PFSK-1 (cell line): ENCODE measurements around the gene TAGLN2.

Experiments used
- FOXP2 ChIP-seq: optimal IDR thresholded peaks from 2 replicates; pipeline ENCODE3; 2011; ENCODE audit warnings: borderline replicate concordance, control low read depth, inconsistent platforms; ENCODE audit not compliant: insufficient read depth; ENCODE audit errors: extremely low read length, extremely low read depth
- POLR2AphosphoS5 ChIP-seq: IDR thresholded peaks from 2 replicates; pipeline ENCODE4 v1.6.1; 2012; ENCODE audit warnings: low read depth, mild to moderate bottlenecking, control low read depth, low read length, moderate library complexity
- SIN3A ChIP-seq: IDR thresholded peaks from 2 replicates; pipeline ENCODE4 v1.6.1; 2012; ENCODE audit warnings: mild to moderate bottlenecking, low read length, moderate library complexity, borderline replicate concordance; ENCODE audit not compliant: insufficient read depth
- TAF1 ChIP-seq: IDR thresholded peaks from 2 replicates; pipeline ENCODE4 v1.6.1; 2012; ENCODE audit warnings: low read length, control low read depth, borderline replicate concordance; ENCODE audit not compliant: insufficient read depth
- TF ChIP-seq, protein P1 (sequence below), 2 experiments: IDR thresholded peaks; 2 replicates each; pipeline versions ENCODE4 v1.6.1 to v1.8.0; 2011 to 2012; ENCODE audit warnings: low read depth in 2 of 2, low read length in 2 of 2, control low read depth in 1 of 2, inconsistent platforms in 1 of 2, mild to moderate bottlenecking in 1 of 2, moderate library complexity in 1 of 2; ENCODE audit not compliant: insufficient read depth in 1 of 2

The TAGLN2 gene

DNA sequence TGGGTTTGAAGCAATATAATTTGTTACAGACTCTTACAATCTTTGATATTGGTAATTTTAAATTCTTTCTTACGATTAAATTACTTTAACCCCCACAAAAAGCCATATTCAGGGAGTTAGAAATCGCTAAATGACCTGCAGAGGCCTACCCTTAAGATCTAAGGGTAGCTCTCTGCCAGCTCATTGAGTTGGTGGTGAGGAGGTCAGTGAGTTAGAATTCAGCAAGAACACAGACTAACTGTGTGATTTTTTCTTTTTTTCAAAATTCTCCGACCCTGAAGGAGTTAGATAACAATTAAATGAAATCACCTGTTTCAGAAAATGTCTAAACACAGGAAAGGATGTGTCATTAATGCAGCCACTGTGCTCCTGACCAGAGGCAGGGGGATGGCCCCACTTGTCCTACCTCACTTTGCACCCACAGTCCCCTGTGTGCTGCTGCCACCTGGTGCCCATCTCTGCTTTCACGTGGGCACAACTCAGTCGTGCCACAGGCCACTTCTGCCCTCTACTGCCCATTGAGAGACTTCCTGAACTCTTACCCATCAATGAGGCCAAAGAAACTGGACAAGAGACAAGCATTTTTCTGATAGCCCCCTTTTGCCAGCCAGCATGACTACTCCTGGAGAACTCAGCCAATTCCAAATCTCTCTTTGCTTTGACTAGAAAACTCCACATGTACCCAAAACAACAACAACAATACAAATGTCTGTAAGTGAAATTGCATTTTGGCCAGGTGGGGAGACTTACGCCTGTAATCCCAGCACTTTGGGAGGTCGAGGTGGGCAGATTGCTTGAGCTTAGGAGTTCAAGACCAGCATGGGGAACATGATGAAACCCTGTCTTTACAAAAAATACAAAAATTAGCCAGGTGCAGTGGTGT lies 33.8 kb downstream of the TAGLN2 start:
- TF ChIP-seq FOXP2 (no peak), TAF1 (no peak), POLR2AphosphoS5 (no peak), SIN3A (no peak)
- TF ChIP-seq, protein P1, sequence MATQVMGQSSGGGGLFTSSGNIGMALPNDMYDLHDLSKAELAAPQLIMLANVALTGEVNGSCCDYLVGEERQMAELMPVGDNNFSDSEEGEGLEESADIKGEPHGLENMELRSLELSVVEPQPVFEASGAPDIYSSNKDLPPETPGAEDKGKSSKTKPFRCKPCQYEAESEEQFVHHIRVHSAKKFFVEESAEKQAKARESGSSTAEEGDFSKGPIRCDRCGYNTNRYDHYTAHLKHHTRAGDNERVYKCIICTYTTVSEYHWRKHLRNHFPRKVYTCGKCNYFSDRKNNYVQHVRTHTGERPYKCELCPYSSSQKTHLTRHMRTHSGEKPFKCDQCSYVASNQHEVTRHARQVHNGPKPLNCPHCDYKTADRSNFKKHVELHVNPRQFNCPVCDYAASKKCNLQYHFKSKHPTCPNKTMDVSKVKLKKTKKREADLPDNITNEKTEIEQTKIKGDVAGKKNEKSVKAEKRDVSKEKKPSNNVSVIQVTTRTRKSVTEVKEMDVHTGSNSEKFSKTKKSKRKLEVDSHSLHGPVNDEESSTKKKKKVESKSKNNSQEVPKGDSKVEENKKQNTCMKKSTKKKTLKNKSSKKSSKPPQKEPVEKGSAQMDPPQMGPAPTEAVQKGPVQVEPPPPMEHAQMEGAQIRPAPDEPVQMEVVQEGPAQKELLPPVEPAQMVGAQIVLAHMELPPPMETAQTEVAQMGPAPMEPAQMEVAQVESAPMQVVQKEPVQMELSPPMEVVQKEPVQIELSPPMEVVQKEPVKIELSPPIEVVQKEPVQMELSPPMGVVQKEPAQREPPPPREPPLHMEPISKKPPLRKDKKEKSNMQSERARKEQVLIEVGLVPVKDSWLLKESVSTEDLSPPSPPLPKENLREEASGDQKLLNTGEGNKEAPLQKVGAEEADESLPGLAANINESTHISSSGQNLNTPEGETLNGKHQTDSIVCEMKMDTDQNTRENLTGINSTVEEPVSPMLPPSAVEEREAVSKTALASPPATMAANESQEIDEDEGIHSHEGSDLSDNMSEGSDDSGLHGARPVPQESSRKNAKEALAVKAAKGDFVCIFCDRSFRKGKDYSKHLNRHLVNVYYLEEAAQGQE (IDR thresholded peaks at IDR 0.05; ENCODE audit: insufficient read depth in 1 of 2, low read depth in 2 of 2, low read length in 2 of 2), result no peak

DNA sequence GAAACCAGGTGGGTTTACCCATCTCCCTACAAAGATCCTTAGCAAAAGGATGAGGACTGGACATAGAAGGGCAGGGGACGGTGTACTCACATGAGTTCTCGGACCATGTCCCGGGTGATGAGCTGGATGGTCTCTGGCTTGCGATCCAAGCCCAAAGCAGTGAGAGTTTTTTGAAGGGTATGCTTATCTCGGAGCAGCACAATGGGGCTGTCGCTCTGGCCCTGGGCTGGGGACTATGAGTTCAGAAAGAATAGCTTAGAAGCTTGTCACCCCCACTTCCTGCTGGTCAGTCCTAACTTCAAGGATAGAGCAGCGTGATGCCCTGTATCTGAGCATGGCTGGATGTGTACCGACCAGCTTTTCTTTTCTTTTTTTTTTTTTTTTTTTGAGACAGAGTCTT lies 34.9 kb downstream of the TAGLN2 start:
- no peak for TF ChIP-seq POLR2AphosphoS5
- TF ChIP-seq, protein P1 (IDR thresholded peaks at IDR 0.05; ENCODE audit: insufficient read depth in 1 of 2, low read depth in 2 of 2, low read length in 2 of 2), result no peak
- TF ChIP-seq FOXP2, result no peak
- no peak for TF ChIP-seq TAF1
- TF ChIP-seq SIN3A, result no peak

DNA sequence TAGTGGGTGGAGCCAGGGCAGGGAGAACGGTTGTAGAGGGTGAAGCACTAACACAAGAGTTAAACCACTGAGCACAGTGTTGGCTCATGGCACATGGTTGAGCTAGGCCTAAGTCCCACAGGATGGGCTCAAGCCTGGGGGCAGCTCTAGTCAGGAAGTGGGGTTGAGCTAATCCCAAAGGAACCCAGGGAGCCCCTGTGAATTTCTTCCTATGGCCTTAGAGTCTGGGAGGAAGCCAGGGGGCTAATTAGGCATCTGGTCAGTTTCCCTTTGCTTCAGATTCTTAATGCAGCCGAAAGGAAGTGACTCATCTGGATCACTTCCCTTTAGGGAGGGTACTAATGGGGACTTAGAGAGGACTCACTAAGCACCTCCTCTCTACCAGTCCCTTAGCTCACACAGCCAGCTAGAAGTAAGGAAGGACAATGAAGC lies 35.5 kb downstream of the TAGLN2 start:
- TF ChIP-seq FOXP2, result no peak
- TF ChIP-seq SIN3A, result no peak

DNA sequence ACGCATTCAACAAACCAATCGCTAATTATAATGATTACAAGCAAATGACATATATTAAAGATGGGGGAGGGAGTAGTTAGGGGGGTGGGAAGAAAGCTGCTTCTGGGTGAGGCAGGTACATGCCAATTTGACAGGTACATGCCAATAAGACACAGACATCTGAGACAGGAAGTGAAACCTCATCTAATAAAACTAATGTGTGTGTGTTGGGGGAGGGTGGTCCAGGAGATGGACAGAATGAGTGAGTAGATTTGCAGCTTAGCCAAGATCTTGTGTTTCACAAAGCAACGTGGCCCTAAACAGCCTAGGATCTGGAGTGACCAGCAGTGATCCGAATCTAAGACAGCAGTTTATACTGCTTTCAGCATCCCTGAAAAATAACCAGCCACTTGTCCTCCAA lies 36.1 kb downstream of the TAGLN2 start:
- TF ChIP-seq TAF1 (no peak), SIN3A (no peak), FOXP2 (no peak), POLR2AphosphoS5 (no peak)
- TF ChIP-seq, protein P1 (IDR thresholded peaks at IDR 0.05; ENCODE audit: insufficient read depth in 1 of 2, low read depth in 2 of 2, low read length in 2 of 2), result no peak

DNA sequence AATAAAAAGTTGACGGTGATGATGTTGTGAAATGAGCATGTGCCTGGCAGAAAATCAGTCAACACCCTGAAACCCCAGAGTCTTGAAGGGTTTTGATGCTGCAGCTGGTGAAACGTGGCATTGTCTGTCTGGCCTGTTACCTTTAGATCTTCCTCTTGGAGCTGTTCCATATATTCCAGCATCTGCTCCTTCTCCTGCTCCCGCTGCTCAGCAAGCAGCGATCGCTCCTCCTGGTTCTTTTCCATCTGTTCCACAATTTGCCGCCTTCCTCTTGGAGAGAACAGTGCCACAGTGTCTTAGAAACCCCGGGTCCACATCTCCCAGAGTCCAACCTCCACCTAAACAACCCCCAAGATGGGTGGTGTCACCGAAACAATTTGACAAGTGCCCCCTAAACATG lies 41.0 kb downstream of the TAGLN2 start:
- no peak for TF ChIP-seq SIN3A
- TF ChIP-seq, protein P1 (IDR thresholded peaks at IDR 0.05; ENCODE audit: insufficient read depth in 1 of 2, low read depth in 2 of 2, low read length in 2 of 2), result no peak
- no peak for TF ChIP-seq POLR2AphosphoS5
- TF ChIP-seq FOXP2, result no peak
- no peak for TF ChIP-seq TAF1
